GM23338 (cell line): ENCODE data around the gene SLC66A1. TPM values are rescaled to one million over a fixed set of nuclear protein-coding genes. Genes with fewer than 3 reads are reported as not detected.
"Not testable (repeated sequence)": the region's sequence is repeated elsewhere in the genome, so short reads cannot be mapped to it uniquely, and the experiment has no call there.

ENCODE experiments used
- ATAC-seq: fragments of 200-7000 bp; cut with Tn5 transposase; 3 replicates; pipeline ENCODE4 v1.9.1; 2020
- DNase-seq: peaks from one replicate; pipeline ENCODE4 v3.0.0-alpha.2; 2015; ENCODE audit warnings: low spot score
- H2AFZ ChIP-seq: fragments of 200-600 bp; sonication (generic); 2 replicates; pipeline ENCODE4 v1.8.0; 2016; ENCODE audit warnings: antibody characterized with exemption, mild to moderate bottlenecking, moderate library complexity
- H3F3A ChIP-seq: fragments of 200-600 bp; sonication (generic); replicated peaks from 2 replicates; pipeline ENCODE4 v1.8.0; 2017; ENCODE audit warnings: antibody characterized with exemption, mixed run types, low read depth
- H3K27ac ChIP-seq: fragments of 200-600 bp; sonication (generic); 2 replicates; pipeline ENCODE4 v1.6.1; 2016; ENCODE audit warnings: low read depth
- H3K27me3 ChIP-seq: fragments of 200-600 bp; sonication (generic); 2 replicates; pipeline ENCODE4 v1.8.0; 2016; ENCODE audit warnings: mild to moderate bottlenecking, mixed run types, moderate library complexity; ENCODE audit not compliant: insufficient read depth
- H3K36me3 ChIP-seq: fragments of 200-600 bp; sonication (generic); 2 replicates; pipeline ENCODE4 v1.8.0; 2016; ENCODE audit warnings: mild to moderate bottlenecking; ENCODE audit not compliant: insufficient read depth
- H3K4me1 ChIP-seq: fragments of 200-600 bp; sonication (generic); 2 replicates; pipeline ENCODE4 v1.8.0; 2016; ENCODE audit warnings: mild to moderate bottlenecking, moderate library complexity; ENCODE audit not compliant: insufficient read depth
- H3K4me2 ChIP-seq: fragments of 200-600 bp; sonication (generic); 2 replicates; pipeline ENCODE4 v1.7.1; 2017; ENCODE audit warnings: mixed run types
- H3K4me3 ChIP-seq: fragments of 200-600 bp; sonication (generic); 2 replicates; pipeline ENCODE4 v1.6.1; 2016; ENCODE audit warnings: mixed run types
- H3K79me2 ChIP-seq: fragments of 200-600 bp; sonication (generic); replicated peaks from 2 replicates; pipeline ENCODE4 v1.8.0; 2017; ENCODE audit warnings: mild to moderate bottlenecking; ENCODE audit not compliant: insufficient read depth
- H3K9me2 ChIP-seq: fragments of 200-600 bp; sonication (generic); 2 replicates; pipeline ENCODE4 v1.8.0; 2017; ENCODE audit not compliant: insufficient read depth
- H4K20me1 ChIP-seq: fragments of 200-600 bp; sonication (generic); replicated peaks from 2 replicates; pipeline ENCODE4 v1.8.0; 2017; ENCODE audit warnings: mild to moderate bottlenecking; ENCODE audit not compliant: insufficient read depth
- H3K27ac Mint-ChIP-seq: 2 replicates; pipeline ENCODE4 v1.8.0; 2020; ENCODE audit warnings: inconsistent platforms, mild to moderate bottlenecking, moderate library complexity, mixed read lengths
- H3K27me3 Mint-ChIP-seq: 3 replicates; pipeline ENCODE4 v1.8.0; 2022; ENCODE audit warnings: low read depth, mild to moderate bottlenecking, moderate library complexity, mixed read lengths, inconsistent platforms; ENCODE audit not compliant: insufficient read depth, poor library complexity
- H3K36me3 Mint-ChIP-seq: 3 replicates; pipeline ENCODE4 v1.8.0; 2021; ENCODE audit warnings: low read depth, mild to moderate bottlenecking, inconsistent platforms, moderate library complexity, mixed read lengths
- H3K4me1 Mint-ChIP-seq: 3 replicates; pipeline ENCODE4 v1.8.0; 2020; ENCODE audit warnings: mild to moderate bottlenecking, inconsistent platforms, mixed read lengths
- H3K4me3 Mint-ChIP-seq: 3 replicates; pipeline ENCODE4 v1.8.0; 2021; ENCODE audit warnings: moderate library complexity, mild to moderate bottlenecking, inconsistent platforms, mixed read lengths
- H3K9me3 Mint-ChIP-seq: 3 replicates; pipeline ENCODE4 v1.8.0; 2020; ENCODE audit warnings: moderate library complexity, mild to moderate bottlenecking, inconsistent platforms, mixed read lengths
- CREB1 ChIP-seq: fragments of 250-450 bp; sonication (Bioruptor Pico); IDR thresholded peaks from 2 replicates; pipeline ENCODE4 v1.5.0; 2020; ENCODE audit warnings: low read depth, mild to moderate bottlenecking, moderate library complexity
- EZH2 ChIP-seq: fragments of 200-600 bp; sonication (generic); IDR thresholded peaks from one replicate; pipeline ENCODE4 v1.8.0; 2017; ENCODE audit warnings: antibody characterized with exemption, mild to moderate bottlenecking, low read depth; ENCODE audit not compliant: unreplicated experiment
- EZH2phosphoT487 ChIP-seq: fragments of 200-600 bp; sonication (generic); IDR thresholded peaks from one replicate; pipeline ENCODE4 v1.8.1; 2018; ENCODE audit warnings: antibody characterized with exemption; ENCODE audit not compliant: unreplicated experiment
- NANOG ChIP-seq: IDR thresholded peaks from 2 replicates; pipeline ENCODE4 v1.6.1; 2016; ENCODE audit warnings: antibody characterized with exemption, borderline replicate concordance
- polyA plus RNA-seq: library from polyadenylated mRNA; unstranded; fragments of >200 nt; fragmentation: Nextera tagmentation; extraction: Ambion mirVana; gene quantifications from 2 replicates; pipeline ENCODE4 v1.2.1, GENCODE V29; 2016
- total RNA-seq: library from RNA; depleted of rRNA; stranded (reverse); fragments of >200 nt; shearing (Covaris generic); gene quantifications from 2 replicates; pipeline ENCODE4 v1.2.3, GENCODE V29; 2014
- TF ChIP-seq, protein P1 (sequence below), 2 experiments: fragments of 200-600 bp in 1 of 2; sonication (generic) in 1 of 2; conservative IDR thresholded peaks; 2 replicates each; pipeline versions ENCODE4 v1.5.1 to v1.6.1; 2016 to 2017; ENCODE audit warnings: antibody characterized with exemption in 2 of 2, low read depth in 2 of 2, mild to moderate bottlenecking in 2 of 2, moderate library complexity in 1 of 2

Gene SLC66A1
- total and polyA plus RNA-seq, 2 experiments from 2014 or later, result 6.9 to 19.7 TPM

DNA sequence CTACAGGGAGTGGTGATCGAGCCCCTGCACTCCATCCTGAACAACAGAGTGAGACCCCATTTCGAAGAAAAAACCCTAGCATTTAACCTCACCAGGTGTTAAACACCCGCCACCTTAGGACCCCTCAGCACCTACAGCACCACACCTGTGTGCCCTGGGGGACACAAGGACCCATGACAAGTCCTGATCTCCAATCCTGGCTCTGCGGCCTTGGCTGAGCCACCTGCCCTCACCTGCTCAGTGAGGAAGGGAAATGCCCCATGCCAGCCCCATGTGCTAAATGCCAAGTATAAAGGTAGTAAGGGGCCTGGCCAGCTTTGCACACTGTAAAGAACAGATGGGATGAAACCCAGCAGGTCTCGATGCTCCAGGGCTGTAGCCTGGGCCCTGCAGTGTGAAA is 49.4 kb upstream of the SLC66A1 start (continued):
- TF ChIP-seq NANOG (no peak), EZH2phosphoT487 (no peak), CREB1 (CRISPR knock-in tag) (no peak), EZH2 (no peak)

DNA sequence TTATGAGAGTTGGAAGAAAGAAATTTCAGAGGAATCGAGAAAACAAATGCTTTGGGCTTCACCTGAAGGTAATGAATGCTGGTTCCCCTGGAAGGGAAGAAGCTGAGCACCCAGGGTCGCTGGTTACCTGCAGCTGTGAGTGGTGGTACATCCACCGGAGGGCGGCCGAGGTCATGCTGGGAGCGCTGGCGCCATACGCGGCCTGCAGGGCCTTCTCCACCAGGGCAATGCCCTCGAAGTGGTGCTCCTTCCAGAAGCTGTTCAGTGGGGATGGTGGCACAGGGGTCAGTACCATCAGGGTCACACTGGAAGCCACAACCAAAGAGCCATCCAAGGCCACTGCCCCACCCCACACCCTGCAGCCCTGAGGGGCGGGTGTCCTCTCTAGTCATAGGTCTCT is 43.7 kb upstream of the SLC66A1 start:
- Mint-ChIP-seq H3K4me3 (no peak overlapping the region), H3K36me3 (no peaks in the 10 kb centered on the region; the same call in 2 of the 3 replicates), H3K27me3 (peaks cover 17% of the 10 kb centered on the region), H3K27ac (no peak overlapping the region), H3K4me1 (no peaks in the 10 kb centered on the region; the same call in 2 of the 3 replicates), H3K9me3 (no peaks in the 10 kb centered on the region)
- Histone ChIP-seq H2AFZ (no peak overlapping the region), H3K27me3 (peaks cover 11% of the 10 kb centered on the region), H3F3A (no peaks in the 10 kb centered on the region), H3K79me2 (no peaks in the 10 kb centered on the region), H3K4me1 (no peaks in the 10 kb centered on the region), H3K27ac (no peak overlapping the region), H3K4me2 (no peak overlapping the region), H3K36me3 (no peaks in the 10 kb centered on the region), H3K4me3 (no peak overlapping the region), H3K9me2 (no peaks in the 10 kb centered on the region), H4K20me1 (no peaks in the 10 kb centered on the region)
- DNase-seq (no peak), ATAC-seq (peak; percentile 53)
- no peak for TF ChIP-seq CREB1 (CRISPR knock-in tag)
- TF ChIP-seq, protein P1, sequence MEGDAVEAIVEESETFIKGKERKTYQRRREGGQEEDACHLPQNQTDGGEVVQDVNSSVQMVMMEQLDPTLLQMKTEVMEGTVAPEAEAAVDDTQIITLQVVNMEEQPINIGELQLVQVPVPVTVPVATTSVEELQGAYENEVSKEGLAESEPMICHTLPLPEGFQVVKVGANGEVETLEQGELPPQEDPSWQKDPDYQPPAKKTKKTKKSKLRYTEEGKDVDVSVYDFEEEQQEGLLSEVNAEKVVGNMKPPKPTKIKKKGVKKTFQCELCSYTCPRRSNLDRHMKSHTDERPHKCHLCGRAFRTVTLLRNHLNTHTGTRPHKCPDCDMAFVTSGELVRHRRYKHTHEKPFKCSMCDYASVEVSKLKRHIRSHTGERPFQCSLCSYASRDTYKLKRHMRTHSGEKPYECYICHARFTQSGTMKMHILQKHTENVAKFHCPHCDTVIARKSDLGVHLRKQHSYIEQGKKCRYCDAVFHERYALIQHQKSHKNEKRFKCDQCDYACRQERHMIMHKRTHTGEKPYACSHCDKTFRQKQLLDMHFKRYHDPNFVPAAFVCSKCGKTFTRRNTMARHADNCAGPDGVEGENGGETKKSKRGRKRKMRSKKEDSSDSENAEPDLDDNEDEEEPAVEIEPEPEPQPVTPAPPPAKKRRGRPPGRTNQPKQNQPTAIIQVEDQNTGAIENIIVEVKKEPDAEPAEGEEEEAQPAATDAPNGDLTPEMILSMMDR (conservative IDR thresholded peaks at IDR 0.05; ENCODE audit: low read depth in 2 of 2), result peak in 1 of 2 experiments; percentile 26; a peak in 2 of 4 replicates

DNA sequence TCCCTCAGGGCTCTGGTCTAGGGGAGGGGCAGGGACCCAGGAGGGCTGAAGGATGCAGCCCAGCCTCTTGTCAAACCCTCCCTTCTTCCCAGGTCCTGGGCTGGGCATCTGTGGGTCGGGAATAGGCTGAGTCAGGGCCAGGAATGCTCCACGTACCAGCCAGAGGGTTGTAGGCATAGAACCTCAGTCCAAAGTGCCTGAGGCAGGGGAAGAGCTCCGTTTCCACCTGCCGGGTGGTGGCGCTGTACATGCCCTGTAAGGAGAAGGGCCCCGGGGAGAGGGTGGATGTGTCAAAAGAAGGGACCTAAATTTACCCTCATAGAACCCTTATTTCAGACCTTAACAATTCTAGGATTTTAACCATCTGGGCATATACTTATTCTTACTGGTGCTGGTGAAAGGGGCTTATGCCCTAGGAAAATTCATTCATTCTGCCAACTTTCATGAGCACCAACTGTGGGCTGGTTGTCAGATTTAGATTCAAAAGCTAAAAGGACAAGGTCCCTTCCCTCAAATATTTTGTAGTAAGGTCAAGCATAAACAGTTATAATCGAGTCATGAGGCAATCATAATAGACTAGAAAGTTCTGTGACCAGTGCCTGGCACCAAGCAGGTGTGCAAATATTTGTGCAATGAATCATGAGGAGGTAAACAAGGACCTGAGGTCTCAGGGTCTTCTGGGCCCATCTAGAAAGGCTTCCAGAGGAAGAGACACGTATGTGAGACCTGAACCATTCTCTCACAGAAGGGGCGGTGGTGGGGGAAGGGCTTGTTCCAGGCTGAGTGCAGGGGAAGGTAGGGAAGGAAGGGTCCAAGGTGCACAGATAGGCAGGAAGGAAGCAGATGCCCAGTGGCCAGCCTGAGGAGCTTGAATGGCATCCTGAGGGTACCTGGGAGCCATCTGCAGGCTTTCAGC is 42.4 kb upstream of the SLC66A1 start:
- not testable (repeated sequence) for H2AFZ ChIP-seq, H3F3A ChIP-seq, H3K27ac ChIP-seq, H3K4me3 ChIP-seq, H3K36me3 Mint-ChIP-seq, H4K20me1 ChIP-seq, H3K79me2 ChIP-seq, H3K4me1 Mint-ChIP-seq, H3K4me2 ChIP-seq, H3K4me1 ChIP-seq, DNase-seq, H3K4me3 Mint-ChIP-seq, H3K9me3 Mint-ChIP-seq, H3K36me3 ChIP-seq, H3K9me2 ChIP-seq, ATAC-seq, H3K27ac Mint-ChIP-seq
- H3K27me3 ChIP-seq, result peaks cover 22% of the 10 kb centered on the region
- H3K27me3 Mint-ChIP-seq, result peaks cover 25% of the 10 kb centered on the region

DNA sequence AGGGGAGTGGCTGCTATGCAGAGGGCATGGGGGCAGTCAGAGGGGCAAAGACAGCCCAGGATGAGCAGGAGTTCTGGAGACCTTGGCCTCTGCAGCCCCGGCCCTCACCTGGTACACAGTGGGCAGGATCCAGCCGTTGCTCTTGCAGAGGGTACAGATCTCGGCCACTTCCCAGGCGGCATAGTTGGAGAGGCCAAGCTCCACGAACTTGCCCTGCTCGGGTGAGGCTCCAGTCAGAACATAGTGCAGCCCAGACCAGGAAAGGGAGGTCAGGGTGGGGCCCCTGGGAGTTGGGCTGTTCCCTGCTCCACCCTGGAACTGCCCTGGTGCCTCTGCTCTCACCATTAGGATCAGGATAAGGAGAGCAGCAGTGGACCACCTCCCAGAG is 41.8 kb upstream of the SLC66A1 start:
- H3K27ac ChIP-seq, H4K20me1 ChIP-seq, H3K4me3 ChIP-seq, H3K9me2 ChIP-seq, H3K4me1 Mint-ChIP-seq, ATAC-seq, DNase-seq, H3K4me2 ChIP-seq, H3K4me3 Mint-ChIP-seq, H3K27ac Mint-ChIP-seq, H3K4me1 ChIP-seq, H3K9me3 Mint-ChIP-seq, H3K36me3 ChIP-seq, H2AFZ ChIP-seq, H3K36me3 Mint-ChIP-seq, H3F3A ChIP-seq, H3K79me2 ChIP-seq: not testable (repeated sequence)
- H3K27me3 ChIP-seq, result peaks cover 29% of the 10 kb centered on the region
- H3K27me3 Mint-ChIP-seq, result peaks cover 31% of the 10 kb centered on the region
